Posterior vena cava (tissue), 2 donors: ENCODE data around the gene ARF1. TPM values are rescaled to one million over a fixed set of nuclear protein-coding genes. Genes with fewer than 3 reads are reported as not detected.

Experiments used
- DNase-seq: peaks from one replicate; pipeline ENCODE4 v3.0.0-alpha.2; 2020; ENCODE audit warnings: low spot score
- intact Hi-C, 2 donors: fragments of 100-400 bp; cut with DNase I; formaldehyde crosslinking; loops; one replicate each; pipeline versions ENCODE4 v1.14.1 to v1.14.2; 2022 to 2023
- total RNA-seq, 2 donors: library from RNA; stranded (reverse); fragmentation: NEBNext Ultra II Directional; extraction: Animal tissue kit (Norgen Biotek cat#: 25700); gene quantifications; one replicate each; pipeline ENCODE4 v1.2.1, GENCODE V29; 2021
- donor health status: DM: yes; HTN: yes; CAD: no.
- donor health status: DM: yes; HTN: yes; CAD: no.

The ARF1 gene
- total RNA-seq, 2 donors from 2014 or later: 300 to 342 TPM

DNA sequence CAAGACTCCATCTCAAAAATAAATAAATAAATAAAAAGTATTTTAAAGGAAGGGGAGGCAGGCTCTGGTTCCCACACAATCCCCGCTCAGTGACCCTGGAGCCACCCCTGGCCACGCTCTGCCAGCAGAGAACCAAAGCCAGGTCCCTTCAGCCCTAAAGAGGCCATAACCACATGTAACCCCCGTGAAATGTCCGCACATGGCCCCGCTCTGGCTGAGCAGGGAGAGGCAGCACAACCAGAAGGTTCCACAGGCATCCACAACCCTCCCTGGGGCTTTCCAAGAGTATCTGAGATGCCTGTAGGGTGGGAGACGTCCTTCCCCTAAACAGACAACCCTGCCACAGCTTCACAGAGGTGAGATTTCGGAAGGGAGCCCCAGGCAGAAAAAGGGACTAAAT, 1.4 kb upstream of the ARF1 start:
- DNase-seq: peak; percentile 29
- intact Hi-C loops: loop anchor here in 1 of 2 donors (5.0 kb wide), 1 partner anchor 426 kb away; no protein-coding TSS in a partner anchor

- peak; percentile 73 for DNase-seq
- intact Hi-C loops: loop anchor here in 1 of 2 donors (5.0 kb wide), 1 partner anchor 426 kb away; no protein-coding TSS in a partner anchor
These were observed 812 bp upstream of the ARF1 start for GRCh38 chr1:228081578-228082213.

DNA sequence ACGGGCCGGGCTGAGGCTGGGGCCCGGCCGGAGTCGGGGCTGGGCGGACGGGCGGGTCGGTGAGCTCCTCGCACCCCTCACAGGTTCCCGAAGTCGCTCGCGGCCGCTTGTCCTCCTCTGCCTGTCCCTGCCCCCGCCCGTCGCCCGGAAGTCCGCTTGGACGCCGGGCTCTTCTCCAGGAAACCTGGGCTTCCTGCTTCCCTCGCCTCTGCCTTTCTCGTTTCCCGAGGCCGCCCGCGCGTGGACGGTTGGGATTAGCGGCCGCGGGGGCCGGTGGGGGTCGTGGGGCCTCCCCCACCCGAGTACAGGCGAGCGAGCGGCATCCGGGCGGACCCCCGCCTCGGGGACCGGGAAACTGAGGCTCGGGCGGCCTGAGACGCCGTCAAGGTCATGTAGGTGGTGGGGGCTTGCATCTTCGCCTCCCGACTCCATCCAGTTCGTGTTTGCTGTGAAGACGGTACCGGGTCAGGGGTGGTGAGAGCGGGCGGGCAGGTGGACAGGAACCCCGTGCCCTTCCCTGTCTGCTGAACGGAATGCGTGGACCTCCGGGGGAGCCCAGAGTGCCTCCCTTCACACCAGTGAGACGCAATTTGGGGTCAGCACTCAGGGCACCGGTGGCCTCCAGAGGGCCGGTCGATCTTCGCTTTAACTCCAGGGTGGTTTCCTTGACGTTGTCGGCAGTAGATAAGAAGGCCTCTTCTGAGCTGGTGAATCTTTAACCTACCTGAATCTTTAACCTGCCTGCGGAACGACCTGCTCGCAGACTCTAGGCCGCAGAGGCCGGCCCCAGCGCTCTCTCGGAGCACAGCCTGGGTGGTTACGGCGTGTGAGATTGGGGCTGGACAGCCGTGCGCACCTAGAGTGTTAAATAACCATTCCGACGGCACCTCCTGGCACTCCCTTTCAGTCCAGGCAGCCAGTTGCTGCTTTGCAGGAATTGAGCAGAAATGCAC, 686 bp downstream of the ARF1 start:
- intact Hi-C loops: loop anchor here in 1 of 2 donors (5.0 kb wide), 1 partner anchor 424 kb away; no protein-coding TSS in a partner anchor
- DNase-seq: peak; percentile 92

- DNase-seq: peak; percentile 86
- intact Hi-C loops: loop anchor here in 1 of 2 donors (5.0 kb wide), 1 partner anchor 423 kb away; no protein-coding TSS in a partner anchor
These were observed 1.4 kb downstream of the ARF1 start for GRCh38 chr1:228083871-228084278.

GRCh38 chr1:228084325-228084724, 1.8 kb downstream of the ARF1 start:
- no peak for DNase-seq
- intact Hi-C loops: loop anchor here in 1 of 2 donors (5.0 kb wide), 1 partner anchor 423 kb away; no protein-coding TSS in a partner anchor

- DNase-seq: peak; percentile 61
- intact Hi-C loops: loop anchor here in 1 of 2 donors (5.0 kb wide), 1 partner anchor 423 kb away; no protein-coding TSS in a partner anchor
These were observed 2.3 kb downstream of the ARF1 start for GRCh38 chr1:228084797-228085196.

GRCh38 chr1:228085287-228085951, 2.9 kb downstream of the ARF1 start:
- peak; percentile 52 for DNase-seq
- intact Hi-C loops: no loop called here

GRCh38 chr1:228087771-228088251, 5.3 kb downstream of the ARF1 start:
- intact Hi-C loops: no loop called here
- DNase-seq: peak; percentile 86

GRCh38 chr1:228088586-228089498, 6.3 kb downstream of the ARF1 start:
- intact Hi-C loops: no loop called here
- peak; percentile 76 for DNase-seq

- DNase-seq: peak; percentile 77
- intact Hi-C loops: no loop called here
These were observed 7.2 kb downstream of the ARF1 start for GRCh38 chr1:228089519-228090380.

DNA sequence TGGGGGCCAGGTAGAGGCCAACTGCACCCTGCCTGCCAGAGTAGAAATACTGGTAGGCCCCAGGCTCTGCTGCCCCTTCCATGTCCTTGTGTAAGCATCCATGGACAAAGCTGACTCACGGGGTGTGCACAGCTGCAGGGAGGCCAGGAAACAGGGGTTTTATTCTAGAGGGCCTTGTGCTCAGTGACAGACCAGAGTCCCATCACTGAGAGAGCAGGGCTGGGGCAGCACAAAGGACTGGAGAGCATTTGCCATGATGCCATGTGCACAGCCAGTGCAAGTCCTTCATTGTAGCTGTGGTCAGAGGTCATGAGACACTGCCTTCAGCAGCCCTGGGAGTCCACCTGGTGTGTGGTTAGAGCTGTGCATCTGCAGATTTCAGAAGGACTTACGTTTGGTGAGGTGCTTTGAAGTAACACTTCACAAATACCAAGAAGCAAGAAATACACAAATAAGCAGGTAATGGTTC, 8.1 kb downstream of the ARF1 start:
- intact Hi-C loops: no loop called here

GRCh38 chr1:228091084-228091483, 8.6 kb downstream of the ARF1 start:
- intact Hi-C loops: no loop called here

More for the DNA sequence above, 8.1 kb downstream of the ARF1 start:
- peak; percentile 49 for DNase-seq

DNA sequence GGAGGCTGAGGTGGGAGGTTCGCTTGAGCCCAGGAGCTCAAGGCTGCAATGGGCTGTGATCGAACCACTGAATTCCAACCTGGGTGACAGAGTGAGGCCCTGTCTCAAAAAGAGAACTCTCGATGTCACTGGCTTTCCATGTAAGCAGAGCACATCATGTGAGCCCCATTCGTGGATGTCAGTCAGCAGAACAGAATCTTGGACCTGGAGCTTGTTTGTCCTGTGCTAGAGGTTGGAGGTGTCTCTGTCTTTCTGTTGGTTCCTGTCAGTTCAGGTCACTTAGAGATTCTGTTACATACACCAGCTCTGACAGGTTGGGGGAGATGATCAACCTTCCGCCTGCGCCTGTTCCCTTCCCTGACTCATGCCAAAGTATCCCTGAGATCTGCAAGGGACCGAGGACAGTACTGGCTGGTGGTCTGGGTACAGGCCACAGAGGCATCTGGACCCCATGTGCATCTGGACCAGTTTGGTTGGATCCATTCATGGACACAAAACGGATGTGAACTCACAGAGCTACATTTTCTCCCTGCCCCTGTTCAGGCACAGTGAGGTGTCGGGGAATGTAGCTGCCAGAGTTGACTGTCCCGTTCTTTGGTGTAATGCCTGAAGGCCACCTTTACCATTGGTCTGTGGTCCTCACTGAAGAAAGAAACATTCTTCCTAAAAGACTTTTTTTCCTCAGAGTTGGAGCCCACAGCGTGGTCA, 10.0 kb downstream of the ARF1 start:
- peak; percentile 44 for DNase-seq
- intact Hi-C loops: no loop called here

More at GRCh38 chr1:228091084-228091483, 8.6 kb downstream of the ARF1 start:
- no peak for DNase-seq

GRCh38 chr1:228093050-228093906, 10.8 kb downstream of the ARF1 start:
- intact Hi-C loops: no loop called here
- DNase-seq: peak; percentile 45

DNA sequence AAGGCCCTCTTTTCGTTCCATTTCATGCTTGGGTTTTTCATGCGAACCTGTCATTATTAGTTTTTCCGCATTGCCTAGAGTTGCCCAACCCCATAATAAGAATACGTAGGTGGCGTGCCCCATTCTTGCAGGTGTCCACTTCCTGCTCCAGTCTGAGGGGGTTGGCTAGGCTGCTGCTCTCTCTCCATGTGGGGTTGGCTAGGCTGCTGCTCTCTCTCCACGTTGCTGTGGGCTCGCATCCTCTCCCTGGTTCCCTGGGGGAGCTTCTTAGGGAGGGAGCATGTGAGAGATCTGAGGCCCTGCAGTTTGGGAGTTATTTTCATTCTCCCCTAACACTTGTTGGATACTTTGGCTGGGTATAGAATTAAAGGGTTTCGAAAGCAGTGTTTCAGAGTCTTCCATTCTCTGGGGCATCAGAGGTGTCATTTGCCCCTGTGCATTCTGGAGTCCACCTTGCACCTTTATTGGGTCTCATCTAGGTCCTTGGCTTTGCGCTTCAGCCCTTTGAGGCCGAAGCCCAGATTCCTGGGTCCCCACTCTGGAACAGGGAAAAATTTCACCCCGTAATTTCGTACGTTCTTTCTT, 12.0 kb downstream of the ARF1 start:
- peak; percentile 43 for DNase-seq
- intact Hi-C loops: no loop called here
